Stimulated activated CD4-positive, alpha-beta T cell treated with anti-CD3 and anti-CD28 coated beads, Interleukin-4, amount 100 ng/mL, for 1 hour (primary cell): ENCODE results near the gene MSH3.

Experiments used
- DNase-seq: peaks from one replicate; pipeline ENCODE4 v3.0.0-alpha.2; 2020

Gene MSH3

GRCh38 chr5:80920333-80920732 lies 265.9 kb downstream of the MSH3 start:
- DNase-seq = no peak

GRCh38 chr5:80921026-80921425 lies 266.6 kb downstream of the MSH3 start:
- DNase-seq = no peak

GRCh38 chr5:80925931-80926330 lies 271.5 kb downstream of the MSH3 start:
- no peak for DNase-seq
